Umbilical cord (tissue), 2 donors: ENCODE measurements around the gene CIROP. TPM values are rescaled to one million over a fixed set of nuclear protein-coding genes. Genes with fewer than 3 reads are reported as not detected.

Experiments used
- DNase-seq: peaks from one replicate; pipeline ENCODE4 v3.0.0-alpha.2; 2015; ENCODE audit warnings: low spot score
- total RNA-seq: library from RNA; depleted of rRNA; stranded (reverse); fragments of >200 nt; gene quantifications from one replicate; pipeline ENCODE4 v1.2.3, GENCODE V29; 2014; ENCODE audit warnings: low replicate concordance; ENCODE audit not compliant: insufficient read depth

Gene CIROP
- total RNA-seq, 1 donor from 2014 or later = 0.72 TPM

GRCh38 chr14:23067847-23068788 lies 36.7 kb downstream of the CIROP start:
- DNase-seq = no peak

DNA sequence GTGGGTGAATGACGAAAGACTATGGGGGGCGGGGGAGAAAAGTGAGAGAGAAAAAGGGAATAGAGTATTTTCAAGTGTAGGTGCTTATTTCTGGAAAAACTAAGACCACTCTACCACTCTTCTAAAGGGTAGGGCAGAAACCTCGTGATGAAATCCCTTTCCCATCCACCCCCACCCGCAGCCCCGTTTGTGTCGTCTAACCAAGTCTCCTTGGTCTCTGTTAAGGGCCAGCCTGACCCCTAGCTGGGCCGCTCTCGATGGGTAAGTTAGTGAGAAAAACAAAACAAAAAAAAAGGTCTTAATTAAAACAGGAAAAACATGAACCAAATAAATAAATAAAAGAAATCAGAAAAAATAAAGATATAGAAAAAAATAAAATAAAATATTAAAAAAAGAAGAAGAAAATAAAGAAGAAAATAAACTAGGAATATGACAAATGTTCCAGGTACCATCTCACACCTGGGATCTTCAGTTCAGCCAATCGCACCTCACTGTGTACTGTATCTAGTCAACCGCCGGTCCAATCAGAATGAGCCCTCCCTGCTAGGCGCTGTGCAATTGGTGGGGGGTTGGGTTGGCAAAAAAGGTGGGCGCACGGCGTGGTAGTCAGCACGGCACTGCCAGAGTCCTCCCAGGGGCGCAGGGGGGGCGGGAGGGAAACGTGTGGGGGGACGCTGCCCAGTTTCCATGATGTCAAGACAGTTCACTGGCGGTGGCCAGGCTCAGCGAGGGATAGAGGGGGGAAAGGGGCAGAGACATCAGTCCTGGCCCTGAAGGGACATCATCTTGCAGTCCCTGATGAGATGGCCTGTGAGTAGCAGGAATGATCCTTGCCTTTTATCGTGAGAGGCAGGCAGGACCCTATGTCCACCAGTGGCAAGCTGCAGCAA lies 37.7 kb downstream of the CIROP start:
- DNase-seq = no peak

GRCh38 chr14:23066368-23066767 lies 38.4 kb downstream of the CIROP start:
- no peak for DNase-seq

DNA sequence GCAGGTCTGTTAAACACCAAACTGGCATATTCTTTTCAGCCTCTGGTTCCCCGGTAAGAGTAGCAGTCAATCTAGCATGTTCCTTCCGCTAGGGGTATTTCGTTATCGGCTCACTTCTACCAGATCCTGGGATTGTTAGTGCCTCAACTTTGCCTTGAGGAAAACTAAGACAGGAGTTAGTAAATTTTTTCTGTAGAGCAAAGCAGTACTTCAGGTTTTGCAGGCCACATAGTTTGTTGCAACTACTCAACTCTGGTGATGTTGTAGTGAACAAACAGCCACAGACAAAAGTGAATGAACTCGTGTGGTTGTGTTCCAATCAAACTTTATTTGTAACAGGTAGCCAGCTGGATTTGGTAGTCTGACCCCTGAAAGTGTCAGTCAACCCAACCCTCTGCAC lies 41.2 kb downstream of the CIROP start:
- peak; percentile 53 for DNase-seq

- peak; percentile 92 for DNase-seq
Measured at GRCh38 chr14:23062002-23062401, 42.8 kb downstream of the CIROP start.

DNA sequence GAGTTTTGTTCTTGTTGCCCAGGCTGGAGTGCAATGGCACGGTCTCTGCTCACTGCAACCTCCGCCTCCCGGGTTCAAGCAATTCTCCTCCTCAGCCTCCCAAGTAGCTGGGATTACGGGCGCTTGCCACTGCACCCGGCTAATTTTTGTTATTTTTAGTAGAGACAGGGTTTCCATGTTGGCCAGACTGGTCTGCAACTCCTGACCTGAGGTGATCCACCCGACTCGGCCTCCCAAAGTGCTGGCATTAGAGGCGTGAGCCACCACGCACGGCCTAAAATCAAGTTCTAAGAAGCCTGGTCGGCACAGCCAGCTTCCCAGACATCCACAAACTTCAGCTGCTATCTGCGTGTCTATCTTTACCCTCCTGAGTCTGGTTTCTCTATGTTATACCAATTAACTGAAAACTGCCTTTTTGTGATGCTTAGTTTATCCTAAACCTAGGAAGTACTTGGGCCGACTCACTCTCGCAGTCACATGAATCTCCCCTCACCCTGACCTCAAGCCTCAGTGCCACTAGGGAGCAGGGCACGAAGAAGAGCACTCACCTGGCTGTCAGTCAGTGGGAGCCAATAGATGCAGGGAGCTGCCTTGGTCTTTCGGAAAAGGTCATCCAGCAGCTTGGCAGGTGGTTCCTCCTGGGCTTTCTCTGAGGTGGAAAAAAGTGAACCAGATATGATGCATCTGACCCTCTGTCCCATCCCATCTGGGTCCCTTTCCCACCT lies 44.1 kb downstream of the CIROP start:
- DNase-seq = no peak

- no peak for DNase-seq
Measured at GRCh38 chr14:23058654-23059504, 45.9 kb downstream of the CIROP start.

GRCh38 chr14:23057757-23058653 lies 46.8 kb downstream of the CIROP start:
- peak; percentile 90 for DNase-seq

- peak; percentile 88 for DNase-seq
Measured at GRCh38 chr14:23056956-23057756, 47.6 kb downstream of the CIROP start, which contains the start of gene CDH24. Gene CDH24, minus strand, starts transcription at chr14:23057520. Its CDS starts 1,787 bp downstream, at chr14:23055733.

DNA sequence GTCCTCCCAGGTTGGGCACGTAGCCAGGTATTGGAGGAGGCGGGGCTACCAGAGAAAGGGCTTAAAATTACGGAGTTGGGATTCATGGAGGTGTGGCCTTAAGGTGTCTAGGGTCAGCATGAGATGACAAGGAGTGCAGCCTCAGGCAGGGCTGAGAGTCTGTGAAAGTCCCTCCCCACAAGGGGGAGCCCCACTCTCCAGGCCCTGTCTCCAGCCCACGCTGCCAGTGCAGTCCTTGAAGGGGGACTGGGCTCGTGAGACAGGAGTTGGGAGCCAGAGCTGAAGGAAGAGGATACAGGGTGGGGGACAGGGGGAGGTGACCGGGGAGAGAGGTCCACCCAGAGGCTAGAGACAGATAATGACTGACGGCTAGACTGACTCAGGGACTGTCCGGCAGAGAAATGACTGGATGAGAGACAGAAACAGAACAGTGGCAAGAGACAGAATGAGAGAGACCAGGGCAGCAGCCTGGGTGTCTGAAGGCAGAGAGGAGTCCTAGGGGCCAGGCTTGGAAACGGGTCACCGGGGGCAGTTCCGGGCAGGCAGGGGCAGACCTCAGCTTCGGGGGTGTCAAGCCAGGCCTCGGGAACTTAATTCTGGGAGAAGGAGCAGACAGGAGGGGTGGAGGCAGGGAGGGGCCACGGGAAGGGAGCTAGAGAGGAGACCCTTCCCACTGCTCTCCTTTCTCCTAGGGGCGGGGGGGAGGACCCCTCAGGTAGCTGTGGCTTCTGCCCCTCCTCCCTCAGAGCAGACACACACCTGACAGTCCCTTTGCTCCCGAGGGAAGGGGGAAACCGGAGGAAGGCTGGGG lies 48.4 kb downstream of the CIROP start:
- peak; percentile 64 for DNase-seq

- DNase-seq = peak; percentile 55
Measured at GRCh38 chr14:23055621-23056144, 49.1 kb downstream of the CIROP start.

DNA sequence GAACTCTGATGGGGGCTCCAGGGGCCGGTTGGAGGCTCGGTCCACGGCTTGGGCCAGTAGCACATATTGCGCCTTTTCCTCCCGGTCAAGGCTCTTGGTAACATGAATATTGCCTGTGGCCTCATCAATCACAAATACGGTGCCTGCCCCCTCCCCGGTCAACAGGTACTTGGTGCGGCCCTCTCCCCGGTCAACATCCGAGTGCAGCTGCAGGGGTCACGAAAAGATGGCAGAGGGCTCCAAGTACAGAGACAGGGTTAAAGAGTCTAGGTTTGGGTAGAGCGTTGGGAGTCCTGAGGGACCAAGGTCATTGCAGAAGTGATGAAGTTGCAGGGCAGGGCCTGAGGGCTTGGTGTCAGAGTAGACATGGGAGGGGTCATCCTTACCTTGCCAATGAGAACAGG lies 49.6 kb downstream of the CIROP start:
- no peak for DNase-seq

DNA sequence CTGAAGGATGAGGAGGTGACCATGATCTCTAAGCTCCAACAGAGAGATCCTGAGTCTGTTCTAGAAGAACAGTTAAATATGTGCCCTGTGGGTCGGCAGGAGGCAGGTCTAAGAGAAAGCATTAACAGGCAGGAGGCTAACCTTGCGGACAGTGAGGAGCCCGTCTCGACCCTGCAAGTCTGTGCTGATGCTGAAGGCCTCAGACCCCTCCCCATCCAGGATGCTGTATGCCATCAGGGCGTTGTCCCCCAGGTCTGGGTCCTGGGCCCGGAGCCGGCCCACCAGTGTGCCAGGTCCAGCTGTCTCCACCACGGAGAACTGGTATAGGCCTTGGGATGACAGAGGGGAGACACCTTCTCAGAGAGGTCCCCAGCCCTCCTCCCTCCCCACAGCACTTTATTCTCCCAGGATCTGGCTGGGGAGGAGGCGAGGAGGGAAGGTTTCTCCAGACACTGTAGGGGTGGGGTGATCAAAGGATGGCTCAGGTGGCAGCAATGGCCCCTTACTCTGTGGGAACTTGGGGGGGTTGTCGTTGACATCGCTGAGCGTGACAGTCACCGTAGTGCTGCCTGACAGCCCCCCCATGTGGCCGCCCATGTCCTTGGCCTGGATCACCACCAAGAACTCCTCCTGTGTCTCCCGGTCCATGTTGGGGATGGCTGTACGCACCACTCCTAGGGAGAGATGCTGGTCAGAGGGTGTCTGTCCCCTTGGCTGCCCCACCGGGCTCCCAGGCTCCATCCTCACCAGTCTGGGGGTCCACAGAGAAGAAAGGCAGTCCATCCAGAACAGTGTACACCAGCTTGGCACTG lies 50.6 kb downstream of the CIROP start:
- no peak for DNase-seq

GRCh38 chr14:23053426-23053825 lies 51.4 kb downstream of the CIROP start:
- DNase-seq = no peak

DNA sequence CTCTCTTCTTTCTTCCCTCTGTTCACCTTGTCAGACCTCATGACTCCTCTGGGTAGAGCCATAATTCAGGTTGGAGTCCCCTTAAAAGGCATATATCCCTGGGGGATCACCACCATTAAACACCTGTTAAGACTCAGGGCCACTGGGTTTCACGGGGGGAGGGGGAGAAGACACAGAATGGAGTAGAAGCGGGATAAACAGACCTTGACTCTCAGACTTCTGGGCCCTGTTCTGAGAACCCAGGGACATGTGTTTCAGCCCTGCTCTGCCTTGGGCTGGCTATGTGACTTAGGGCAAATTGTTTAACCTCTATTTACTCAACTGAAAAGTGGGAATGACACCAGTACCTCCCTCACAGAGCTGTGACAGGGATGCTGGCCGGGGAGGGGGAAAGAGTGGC lies 52.1 kb downstream of the CIROP start:
- DNase-seq = no peak

- DNase-seq = no peak
Measured at GRCh38 chr14:23052182-23052623, 52.6 kb downstream of the CIROP start.
